Endothelial cell of umbilical vein (primary cell): ENCODE data around the gene SIVA1.

Source experiments
- EZH2 ChIP-seq: IDR thresholded peaks from 2 replicates; pipeline ENCODE4 v1.6.1; 2012; ENCODE audit warnings: borderline replicate concordance, low read depth, mild to moderate bottlenecking, moderate library complexity, low read length, inconsistent platforms; ENCODE audit not compliant: severe bottlenecking
- TF ChIP-seq, protein P1 (sequence below), 2 donors: IDR thresholded peaks; 1 replicate in 1 of 2; 2 replicates in 1 of 2; pipeline ENCODE4 v1.5.1; 2011; ENCODE audit warnings: low read length in 2 of 2, mild to moderate bottlenecking in 2 of 2, moderate library complexity in 2 of 2, control low read depth in 1 of 2, inconsistent platforms in 1 of 2, low read depth in 1 of 2; ENCODE audit not compliant: insufficient read depth in 1 of 2; ENCODE audit errors: extremely low read depth in 1 of 2
- TF ChIP-seq, protein P2 (sequence below): IDR thresholded peaks from 2 replicates; pipeline ENCODE4 v1.6.1; 2011; ENCODE audit not compliant: insufficient read depth, insufficient read length

DNA sequence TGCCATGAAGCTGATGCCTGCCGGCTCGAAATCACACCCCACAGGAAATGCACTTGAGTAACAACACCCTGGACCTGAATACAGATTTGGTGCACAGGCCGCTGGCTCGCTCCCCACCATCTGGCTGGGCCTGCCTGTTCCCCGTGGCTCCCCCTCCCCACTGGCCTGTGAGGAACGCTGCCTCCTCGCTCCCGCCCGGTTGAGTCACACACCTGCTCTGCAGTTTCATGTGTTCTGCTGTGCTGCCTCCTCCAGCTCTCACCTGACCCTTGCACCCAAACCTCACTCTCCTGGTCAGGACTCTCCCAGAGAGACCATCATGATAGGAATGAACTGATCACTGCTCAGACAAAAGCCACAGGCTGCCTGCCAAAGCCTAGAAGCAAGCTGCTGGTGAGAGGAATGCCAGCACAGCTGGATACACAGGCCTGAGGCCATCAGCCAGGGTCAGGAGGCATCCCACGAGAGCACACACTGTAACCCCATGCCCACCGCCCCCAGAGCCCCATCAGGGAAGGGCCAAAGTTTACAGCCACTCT is 3.8 kb upstream of the SIVA1 start:
- TF ChIP-seq EZH2, result no peak
- TF ChIP-seq, protein P1, sequence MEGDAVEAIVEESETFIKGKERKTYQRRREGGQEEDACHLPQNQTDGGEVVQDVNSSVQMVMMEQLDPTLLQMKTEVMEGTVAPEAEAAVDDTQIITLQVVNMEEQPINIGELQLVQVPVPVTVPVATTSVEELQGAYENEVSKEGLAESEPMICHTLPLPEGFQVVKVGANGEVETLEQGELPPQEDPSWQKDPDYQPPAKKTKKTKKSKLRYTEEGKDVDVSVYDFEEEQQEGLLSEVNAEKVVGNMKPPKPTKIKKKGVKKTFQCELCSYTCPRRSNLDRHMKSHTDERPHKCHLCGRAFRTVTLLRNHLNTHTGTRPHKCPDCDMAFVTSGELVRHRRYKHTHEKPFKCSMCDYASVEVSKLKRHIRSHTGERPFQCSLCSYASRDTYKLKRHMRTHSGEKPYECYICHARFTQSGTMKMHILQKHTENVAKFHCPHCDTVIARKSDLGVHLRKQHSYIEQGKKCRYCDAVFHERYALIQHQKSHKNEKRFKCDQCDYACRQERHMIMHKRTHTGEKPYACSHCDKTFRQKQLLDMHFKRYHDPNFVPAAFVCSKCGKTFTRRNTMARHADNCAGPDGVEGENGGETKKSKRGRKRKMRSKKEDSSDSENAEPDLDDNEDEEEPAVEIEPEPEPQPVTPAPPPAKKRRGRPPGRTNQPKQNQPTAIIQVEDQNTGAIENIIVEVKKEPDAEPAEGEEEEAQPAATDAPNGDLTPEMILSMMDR (IDR thresholded peaks at IDR 0.05; ENCODE audit: extremely low read depth in 1 of 2, insufficient read depth in 1 of 2, low read depth in 1 of 2, low read length in 2 of 2), result no peak
- TF ChIP-seq, protein P2, sequence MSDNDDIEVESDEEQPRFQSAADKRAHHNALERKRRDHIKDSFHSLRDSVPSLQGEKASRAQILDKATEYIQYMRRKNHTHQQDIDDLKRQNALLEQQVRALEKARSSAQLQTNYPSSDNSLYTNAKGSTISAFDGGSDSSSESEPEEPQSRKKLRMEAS, result no peak
